Lower lobe of right lung (tissue), 2 donors: ENCODE data around the gene BIRC7. TPM values are rescaled to one million over a fixed set of nuclear protein-coding genes. Genes with fewer than 3 reads are reported as not detected.

Source experiments
- ATAC-seq, 2 donors: fragments of 200-7000 bp; cut with Tn5 transposase; one replicate each; pipeline ENCODE4 v1.9.1; 2020 to 2022; ENCODE audit warnings: mild to moderate bottlenecking in 2 of 2, moderate library complexity in 2 of 2
- DNase-seq: peaks from one replicate; pipeline ENCODE4 v3.0.0-alpha.2; 2020
- H3K27ac ChIP-seq: fragments of 200-600 bp; one replicate; pipeline ENCODE4 v1.8.0; 2022
- H3K27me3 ChIP-seq: fragments of 200-600 bp; one replicate; pipeline ENCODE4 v1.8.0; 2022; ENCODE audit warnings: low read depth
- H3K36me3 ChIP-seq: fragments of 200-600 bp; one replicate; pipeline ENCODE4 v1.8.0; 2022; ENCODE audit warnings: mild to moderate bottlenecking
- H3K4me1 ChIP-seq: fragments of 200-600 bp; one replicate; pipeline ENCODE4 v1.8.0; 2022
- H3K4me3 ChIP-seq: fragments of 200-600 bp; one replicate; pipeline ENCODE4 v1.8.0; 2022; ENCODE audit warnings: mild to moderate bottlenecking
- H3K9me3 ChIP-seq: fragments of 200-600 bp; one replicate; pipeline ENCODE4 v1.8.0; 2022
- intact Hi-C: fragments of 100-400 bp; cut with DNase I; formaldehyde crosslinking; loops from one replicate; pipeline ENCODE4 v1.11.0; 2022
- total RNA-seq: library from RNA; stranded (reverse); fragmentation: NEBNext Ultra II Directional; extraction: Animal tissue kit (Norgen Biotek cat#: 25700); gene quantifications from one replicate; pipeline ENCODE4 v1.2.1, GENCODE V29; 2021
- TF ChIP-seq, protein P1 (sequence below): fragments of 200-600 bp; IDR thresholded peaks from one replicate; pipeline ENCODE4 v1.8.0; 2022; ENCODE audit warnings: antibody characterized with exemption, mild to moderate bottlenecking
- donor health status: DM: no; HTN: yes; CAD: no; lungs with severe emphysema.

The BIRC7 gene
- total RNA-seq, 1 donor from 2014 or later, result 15.9 TPM

DNA sequence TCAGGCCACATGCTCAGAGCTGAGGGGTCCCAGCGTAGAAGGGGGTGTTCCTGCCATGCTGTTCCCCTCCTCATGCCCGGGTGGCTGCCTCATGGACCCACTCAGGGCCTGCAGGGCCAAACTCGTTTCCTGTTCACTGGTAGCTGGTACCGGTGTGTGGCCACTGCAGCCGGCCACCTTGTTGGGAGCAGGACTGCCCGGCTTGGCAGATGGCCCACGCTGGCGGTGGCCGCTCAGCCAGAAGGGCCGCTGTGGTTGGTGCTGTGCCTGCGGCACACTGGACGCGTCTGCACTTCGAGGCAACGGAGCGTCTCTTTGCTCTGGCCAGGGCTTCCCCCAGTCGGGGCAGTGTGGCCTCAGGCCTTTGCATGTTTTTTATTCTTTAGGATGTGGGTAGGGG, 47.2 kb downstream of the BIRC7 start:
- TF ChIP-seq, protein P1, sequence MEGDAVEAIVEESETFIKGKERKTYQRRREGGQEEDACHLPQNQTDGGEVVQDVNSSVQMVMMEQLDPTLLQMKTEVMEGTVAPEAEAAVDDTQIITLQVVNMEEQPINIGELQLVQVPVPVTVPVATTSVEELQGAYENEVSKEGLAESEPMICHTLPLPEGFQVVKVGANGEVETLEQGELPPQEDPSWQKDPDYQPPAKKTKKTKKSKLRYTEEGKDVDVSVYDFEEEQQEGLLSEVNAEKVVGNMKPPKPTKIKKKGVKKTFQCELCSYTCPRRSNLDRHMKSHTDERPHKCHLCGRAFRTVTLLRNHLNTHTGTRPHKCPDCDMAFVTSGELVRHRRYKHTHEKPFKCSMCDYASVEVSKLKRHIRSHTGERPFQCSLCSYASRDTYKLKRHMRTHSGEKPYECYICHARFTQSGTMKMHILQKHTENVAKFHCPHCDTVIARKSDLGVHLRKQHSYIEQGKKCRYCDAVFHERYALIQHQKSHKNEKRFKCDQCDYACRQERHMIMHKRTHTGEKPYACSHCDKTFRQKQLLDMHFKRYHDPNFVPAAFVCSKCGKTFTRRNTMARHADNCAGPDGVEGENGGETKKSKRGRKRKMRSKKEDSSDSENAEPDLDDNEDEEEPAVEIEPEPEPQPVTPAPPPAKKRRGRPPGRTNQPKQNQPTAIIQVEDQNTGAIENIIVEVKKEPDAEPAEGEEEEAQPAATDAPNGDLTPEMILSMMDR, result no peak
- H3K4me3 ChIP-seq, result no peak overlapping the region
- H3K9me3 ChIP-seq, result no peaks in the 10 kb centered on the region
- peaks cover 100% of the 10 kb centered on the region for H3K36me3 ChIP-seq
- intact Hi-C loops, result no loop called here
- H3K4me1 ChIP-seq, result no peaks in the 10 kb centered on the region
- DNase-seq, result no peak
- no peaks in the 10 kb centered on the region for H3K27me3 ChIP-seq
- ATAC-seq, result no peak
- H3K27ac ChIP-seq, result no peak overlapping the region

DNA sequence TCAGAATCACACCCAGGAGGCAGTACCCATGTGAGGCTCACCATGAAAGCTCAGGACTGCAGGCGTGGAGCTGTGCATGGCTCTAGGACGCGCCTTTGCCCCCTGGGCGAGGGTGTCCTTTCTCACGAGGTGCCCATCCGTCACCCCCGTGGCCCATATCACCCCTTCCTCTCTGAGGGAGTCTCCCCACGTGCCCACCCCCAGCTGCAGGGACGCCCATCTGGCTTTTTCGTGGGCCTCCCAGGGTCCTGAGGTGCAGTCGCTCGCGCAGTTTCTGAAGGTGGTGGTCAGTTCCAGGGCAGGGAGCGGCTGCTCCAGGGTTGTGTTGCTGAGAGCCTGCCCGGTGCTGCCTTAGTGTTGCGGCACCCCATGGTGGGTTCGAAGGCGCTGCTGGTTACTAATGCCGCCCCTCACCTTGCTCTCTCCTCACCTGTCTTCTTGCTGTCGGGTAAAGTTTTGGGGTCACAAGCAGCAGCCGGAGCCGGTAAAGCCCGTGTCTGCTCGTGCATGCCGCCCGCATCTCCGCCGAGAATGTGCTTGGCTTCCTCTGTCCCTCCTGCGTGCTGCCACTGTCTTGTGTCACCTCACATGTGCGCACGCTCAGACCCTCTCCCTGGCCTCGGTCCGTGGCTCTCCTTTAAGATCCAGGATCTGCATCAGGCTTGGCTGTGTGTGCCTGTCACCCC, 47.8 kb downstream of the BIRC7 start:
- H3K27me3 ChIP-seq, result no peaks in the 10 kb centered on the region
- TF ChIP-seq, protein P1, result no peak
- H3K9me3 ChIP-seq, result no peaks in the 10 kb centered on the region
- peaks cover 100% of the 10 kb centered on the region for H3K36me3 ChIP-seq
- ATAC-seq (no peak), DNase-seq (no peak)
- no peaks in the 10 kb centered on the region for H3K4me1 ChIP-seq
- no peak overlapping the region for H3K4me3 ChIP-seq
- H3K27ac ChIP-seq, result no peak overlapping the region
- intact Hi-C loops, result no loop called here

DNA sequence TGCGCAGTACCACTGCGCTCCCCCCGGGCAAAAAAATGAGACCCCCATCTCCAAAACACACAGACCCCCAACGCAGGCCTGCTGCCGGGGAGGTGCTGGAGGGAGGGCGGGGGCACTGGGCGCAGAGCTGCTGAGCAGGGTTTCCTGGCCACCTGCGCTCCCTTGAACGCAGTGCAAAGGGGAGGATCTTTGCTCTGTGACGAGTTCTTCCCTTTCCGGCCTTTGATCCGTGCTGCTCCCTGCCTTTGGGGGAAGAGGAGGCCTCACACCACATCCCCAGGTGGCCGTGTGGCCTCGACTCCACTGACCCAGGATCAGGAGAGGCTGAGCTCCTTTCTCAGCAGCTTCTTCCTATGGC, 48.4 kb downstream of the BIRC7 start:
- no peaks in the 10 kb centered on the region for H3K4me1 ChIP-seq
- no peak overlapping the region for H3K27ac ChIP-seq
- H3K4me3 ChIP-seq, result no peak overlapping the region
- no peaks in the 10 kb centered on the region for H3K27me3 ChIP-seq
- intact Hi-C loops, result no loop called here
- ATAC-seq, result no peak
- DNase-seq, result no peak
- H3K36me3 ChIP-seq, result peaks cover 100% of the 10 kb centered on the region
- TF ChIP-seq, protein P1, result no peak
- no peaks in the 10 kb centered on the region for H3K9me3 ChIP-seq

DNA sequence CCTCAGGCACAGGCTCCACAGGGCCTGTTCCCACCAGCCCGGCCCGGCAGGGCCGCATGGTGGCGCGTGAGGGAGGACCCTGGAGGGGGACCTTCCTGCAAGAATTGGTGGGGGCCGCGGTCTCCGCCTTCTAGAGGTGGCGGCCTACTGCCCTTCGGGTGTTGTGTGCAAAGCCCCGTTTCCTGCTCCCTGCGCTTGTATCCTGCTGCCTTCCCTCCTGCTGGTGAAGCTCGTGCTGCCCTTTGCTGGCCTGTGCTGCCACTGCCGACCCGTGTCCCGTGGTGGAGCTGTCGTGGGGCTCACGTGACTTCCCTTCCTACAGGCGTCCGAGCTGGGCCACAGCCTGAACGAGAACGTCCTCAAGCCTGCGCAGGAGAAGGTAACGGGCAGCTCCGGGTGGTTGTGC, 48.8 kb downstream of the BIRC7 start:
- Histone ChIP-seq H3K27me3 (no peaks in the 10 kb centered on the region), H3K9me3 (no peaks in the 10 kb centered on the region), H3K27ac (no peak overlapping the region), H3K4me1 (no peaks in the 10 kb centered on the region), H3K36me3 (peaks cover 98% of the 10 kb centered on the region), H3K4me3 (no peak overlapping the region)
- TF ChIP-seq, protein P1, result no peak
- no peak for DNase-seq
- ATAC-seq, result no peak
- intact Hi-C loops, result no loop called here

DNA sequence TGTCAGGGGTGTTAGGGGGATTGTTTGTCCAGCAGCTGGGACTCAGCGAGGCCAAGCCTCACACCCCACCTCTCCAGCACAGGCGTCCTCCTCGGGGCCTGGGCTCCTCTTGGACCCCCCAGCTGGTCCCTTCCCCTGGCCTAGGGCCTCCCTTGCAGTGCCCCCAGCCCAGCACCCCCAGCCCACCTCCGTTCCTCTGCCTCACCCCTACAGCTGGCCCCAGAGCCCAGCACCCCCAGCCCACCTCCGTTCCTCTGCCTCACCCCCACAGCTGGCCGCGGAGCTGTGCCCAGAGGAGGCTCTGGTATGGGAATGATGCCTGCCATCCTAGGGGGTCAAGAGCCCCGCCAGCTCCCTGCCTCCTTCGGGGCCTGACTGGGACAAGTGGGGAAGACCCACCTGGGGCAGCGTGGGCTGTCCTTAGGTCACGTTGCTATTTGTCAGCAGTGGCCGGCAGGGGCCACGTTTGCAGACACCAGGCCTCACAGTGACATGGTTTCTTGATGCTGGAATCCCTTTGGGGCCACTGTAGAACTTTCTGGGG, 49.3 kb downstream of the BIRC7 start:
- peaks cover 93% of the 10 kb centered on the region for H3K36me3 ChIP-seq
- intact Hi-C loops, result no loop called here
- H3K9me3 ChIP-seq, result no peaks in the 10 kb centered on the region
- H3K27me3 ChIP-seq, result no peaks in the 10 kb centered on the region
- no peak overlapping the region for H3K4me3 ChIP-seq
- H3K27ac ChIP-seq, result no peak overlapping the region
- DNase-seq, result no peak
- TF ChIP-seq, protein P1, result no peak
- H3K4me1 ChIP-seq, result no peaks in the 10 kb centered on the region
- ATAC-seq, result no peak
